Large intestine (tissue), 3 donors: ENCODE measurements around the gene GAA. TPM values are rescaled to one million over a fixed set of nuclear protein-coding genes. Genes with fewer than 3 reads are reported as not detected.
A peak's percentile ranks its signal among the peaks of the same experiment; 100 is the strongest.

ENCODE experiments used
- DNase-seq, 2 donors: peaks; one replicate each; pipeline versions ENCODE4 v3.0.0 to v3.0.0-alpha.2; 2013
- H3K27ac ChIP-seq: one replicate; pipeline ENCODE4 v1.5.1; 2013; ENCODE audit warnings: low read length
- H3K27me3 ChIP-seq: 2 replicates; pipeline ENCODE4 v1.6.1; 2013; ENCODE audit warnings: low read length; ENCODE audit not compliant: control insufficient read depth, insufficient read depth
- H3K36me3 ChIP-seq: 2 replicates; pipeline ENCODE4 v1.6.1; 2013; ENCODE audit warnings: low read length; ENCODE audit not compliant: control insufficient read depth, insufficient read depth
- H3K4me1 ChIP-seq: one replicate; pipeline ENCODE4 v1.6.1; 2013; ENCODE audit warnings: low read length; ENCODE audit not compliant: control insufficient read depth, insufficient read depth
- H3K4me3 ChIP-seq: one replicate; pipeline ENCODE4 v1.5.1; 2013; ENCODE audit warnings: low read length
- H3K9me3 ChIP-seq: one replicate; pipeline ENCODE4 v1.6.1; 2013; ENCODE audit warnings: mild to moderate bottlenecking, low read depth, low read length, moderate library complexity; ENCODE audit not compliant: control insufficient read depth
- WGBS: methylation state at CpG from one replicate; pipeline ENCODE4 v1.1.5; 2013; ENCODE audit warnings: low lambda C conversion rate; ENCODE audit not compliant: insufficient coverage; 5-methylcytosine and 5-hydroxymethylcytosine counted together
- polyA plus RNA-seq: library from polyadenylated mRNA; unstranded; fragments of 120-200 nt; gene quantifications from one replicate; pipeline ENCODE4 v1.2.1, GENCODE V29; 2013

GAA gene
- polyA plus RNA-seq, 1 donor: 50.0 TPM

DNA sequence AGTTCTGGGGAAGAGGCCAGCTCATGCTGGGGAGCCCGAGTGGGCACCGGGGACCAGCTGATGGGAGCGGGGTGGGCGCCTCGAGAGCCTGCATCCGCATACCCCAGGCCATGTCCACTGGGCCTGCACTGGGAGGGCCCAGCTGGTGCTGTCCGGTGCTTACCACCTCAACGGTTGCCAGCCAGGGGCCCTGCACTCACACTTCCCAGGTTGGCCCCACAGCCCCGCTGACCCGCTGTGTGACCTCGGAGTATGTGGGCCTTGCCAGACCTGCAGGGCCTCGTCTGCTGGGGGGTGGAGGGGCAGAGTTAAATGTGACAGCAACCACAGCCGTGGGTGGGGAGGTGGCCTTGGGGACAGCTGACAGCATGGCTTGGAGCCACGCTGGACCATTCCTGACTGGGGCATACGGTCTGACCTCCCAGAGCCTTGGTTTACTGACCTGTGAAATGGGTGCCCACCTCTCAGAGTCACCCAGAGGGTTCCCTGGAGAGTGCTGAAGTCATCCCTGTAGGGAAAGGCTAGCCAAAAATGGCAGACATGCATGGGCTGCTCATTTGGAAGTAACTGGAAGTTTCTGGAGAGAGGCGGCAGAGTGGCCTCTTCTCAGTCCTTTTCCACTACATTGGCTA lies 5.4 kb upstream of the GAA start:
- Histone ChIP-seq H3K9me3 (no peaks in the 10 kb centered on the region), H3K4me1 (no peaks in the 10 kb centered on the region), H3K27me3 (no peaks in the 10 kb centered on the region), H3K36me3 (no peaks in the 10 kb centered on the region), H3K4me3 (no peak overlapping the region), H3K27ac (no peak overlapping the region)
- no CpG with 5 or more reads among the region's 16 CpGs for WGBS
- no peak for DNase-seq

DNA sequence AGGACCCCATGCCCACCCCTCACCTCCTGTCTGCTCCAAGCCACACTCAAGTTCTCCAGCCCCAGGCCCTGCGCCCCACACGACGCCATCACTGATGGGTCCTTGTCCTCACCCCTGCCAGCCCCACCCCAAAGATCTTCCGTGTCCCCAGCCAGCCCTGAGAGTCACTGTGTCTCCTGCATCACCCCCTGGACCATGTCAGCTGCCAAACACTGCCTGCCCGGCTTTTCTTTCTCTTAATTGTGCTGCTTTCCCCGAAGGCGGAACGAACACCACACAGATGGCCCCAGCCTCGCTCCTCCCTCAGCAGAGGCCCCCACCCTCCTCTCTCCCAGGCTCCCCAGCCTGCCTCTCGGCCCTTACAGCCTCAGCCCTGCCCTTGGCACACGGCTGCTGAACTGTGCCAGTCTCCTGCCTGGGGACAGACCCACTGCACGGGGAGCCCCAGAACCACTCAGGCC lies 4.8 kb upstream of the GAA start:
- DNase-seq: no peak
- no peaks in the 10 kb centered on the region for H3K36me3 ChIP-seq
- no peaks in the 10 kb centered on the region for H3K4me1 ChIP-seq
- H3K9me3 ChIP-seq: no peaks in the 10 kb centered on the region
- no CpG with 5 or more reads among the region's 12 CpGs for WGBS
- no peak overlapping the region for H3K4me3 ChIP-seq
- H3K27ac ChIP-seq: no peak overlapping the region
- H3K27me3 ChIP-seq: no peaks in the 10 kb centered on the region

- Histone ChIP-seq H3K4me3 (no peak overlapping the region), H3K4me1 (no peaks in the 10 kb centered on the region), H3K27ac (no peak overlapping the region), H3K9me3 (no peaks in the 10 kb centered on the region), H3K36me3 (no peaks in the 10 kb centered on the region), H3K27me3 (no peaks in the 10 kb centered on the region)
- no peak for DNase-seq
- WGBS: no CpG with 5 or more reads among the region's 17 CpGs
These were observed 4.2 kb upstream of the GAA start for GRCh38 chr17:80097127-80097621.

DNA sequence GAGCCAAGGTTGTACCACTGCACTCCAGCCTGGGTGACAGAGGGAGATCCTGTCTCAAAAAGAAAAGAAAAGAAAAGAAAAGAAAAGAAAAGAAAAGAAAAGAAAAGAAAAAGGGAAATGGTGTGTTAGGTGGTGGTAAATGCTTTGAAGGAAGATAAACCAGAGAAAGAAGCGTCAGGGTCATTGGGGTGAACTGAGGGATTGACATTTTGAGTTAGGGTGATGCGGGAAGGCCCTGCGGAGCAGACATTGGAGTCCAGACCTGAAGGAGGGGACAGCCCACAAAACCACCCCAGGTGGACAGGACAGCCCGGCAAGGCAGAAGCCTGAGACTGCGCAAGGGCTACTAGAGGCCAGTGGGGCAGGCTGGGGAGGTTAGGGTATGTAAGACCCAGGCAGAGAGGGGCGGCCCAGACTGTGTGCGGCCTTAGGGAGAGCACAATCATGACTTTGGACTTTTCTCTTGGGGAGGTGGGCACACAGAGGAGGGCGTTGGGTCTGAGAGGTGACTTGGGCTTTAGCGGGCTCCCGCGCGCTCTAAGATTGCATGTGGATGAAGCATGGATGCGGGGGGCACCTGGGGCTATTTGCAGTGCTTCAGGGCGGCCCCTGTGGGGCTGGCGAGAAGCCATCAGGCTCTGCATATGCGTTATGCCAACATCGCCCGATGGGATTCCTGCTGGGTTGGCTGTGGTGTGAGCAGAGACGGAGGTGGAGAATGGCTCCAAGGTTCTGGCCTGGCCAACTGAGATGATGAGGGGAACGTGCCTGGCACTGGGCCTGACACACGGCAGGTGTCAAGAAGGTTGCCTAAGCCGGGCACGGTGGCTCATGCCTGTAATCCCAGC lies 3.3 kb upstream of the GAA start:
- Histone ChIP-seq H3K4me1 (no peaks in the 10 kb centered on the region), H3K36me3 (no peaks in the 10 kb centered on the region), H3K27ac (no peak overlapping the region), H3K9me3 (no peaks in the 10 kb centered on the region), H3K27me3 (no peaks in the 10 kb centered on the region), H3K4me3 (no peak overlapping the region)
- no CpG with 5 or more reads among the region's 23 CpGs for WGBS
- no peak for DNase-seq

- no CpG with 5 or more reads among the region's 27 CpGs for WGBS
- no peak overlapping the region for H3K4me3 ChIP-seq
- H3K9me3 ChIP-seq: no peaks in the 10 kb centered on the region
- H3K36me3 ChIP-seq: no peaks in the 10 kb centered on the region
- no peak overlapping the region for H3K27ac ChIP-seq
- H3K4me1 ChIP-seq: no peaks in the 10 kb centered on the region
- no peak for DNase-seq
- H3K27me3 ChIP-seq: no peaks in the 10 kb centered on the region
These were observed 1.9 kb upstream of the GAA start for GRCh38 chr17:80099291-80100034.

DNA sequence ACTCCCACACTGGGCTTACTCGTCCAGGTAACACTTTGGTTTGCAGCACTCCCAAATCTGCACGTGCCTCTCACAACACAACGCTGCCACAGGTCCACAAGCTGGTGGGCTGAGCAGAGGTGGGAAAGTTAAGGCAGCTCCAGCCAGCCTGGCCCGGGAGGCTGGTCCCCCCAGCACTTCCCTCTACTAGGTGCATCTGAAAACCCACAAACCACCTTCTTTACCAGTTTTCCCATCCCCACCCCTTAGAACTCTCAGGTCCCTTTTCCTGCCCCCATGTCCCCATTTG lies 1.4 kb upstream of the GAA start:
- H3K4me1 ChIP-seq: no peaks in the 10 kb centered on the region
- H3K36me3 ChIP-seq: no peaks in the 10 kb centered on the region
- no CpG with 5 or more reads among the region's 4 CpGs for WGBS
- H3K4me3 ChIP-seq: no peak overlapping the region
- no peaks in the 10 kb centered on the region for H3K27me3 ChIP-seq
- DNase-seq: no peak
- H3K27ac ChIP-seq: no peak overlapping the region
- no peaks in the 10 kb centered on the region for H3K9me3 ChIP-seq

GRCh38 chr17:80101946-80102663 lies 724 bp downstream of the GAA start:
- Histone ChIP-seq H3K4me1 (peaks cover 2% of the 10 kb centered on the region), H3K27ac (peak overlapping the region; percentile 16), H3K27me3 (no peaks in the 10 kb centered on the region), H3K9me3 (no peaks in the 10 kb centered on the region), H3K4me3 (peak overlapping the region; percentile 94), H3K36me3 (no peaks in the 10 kb centered on the region)
- no CpG with 5 or more reads among the region's 21 CpGs for WGBS
- peak in 1 of 2 donors; percentile 8 for DNase-seq

DNA sequence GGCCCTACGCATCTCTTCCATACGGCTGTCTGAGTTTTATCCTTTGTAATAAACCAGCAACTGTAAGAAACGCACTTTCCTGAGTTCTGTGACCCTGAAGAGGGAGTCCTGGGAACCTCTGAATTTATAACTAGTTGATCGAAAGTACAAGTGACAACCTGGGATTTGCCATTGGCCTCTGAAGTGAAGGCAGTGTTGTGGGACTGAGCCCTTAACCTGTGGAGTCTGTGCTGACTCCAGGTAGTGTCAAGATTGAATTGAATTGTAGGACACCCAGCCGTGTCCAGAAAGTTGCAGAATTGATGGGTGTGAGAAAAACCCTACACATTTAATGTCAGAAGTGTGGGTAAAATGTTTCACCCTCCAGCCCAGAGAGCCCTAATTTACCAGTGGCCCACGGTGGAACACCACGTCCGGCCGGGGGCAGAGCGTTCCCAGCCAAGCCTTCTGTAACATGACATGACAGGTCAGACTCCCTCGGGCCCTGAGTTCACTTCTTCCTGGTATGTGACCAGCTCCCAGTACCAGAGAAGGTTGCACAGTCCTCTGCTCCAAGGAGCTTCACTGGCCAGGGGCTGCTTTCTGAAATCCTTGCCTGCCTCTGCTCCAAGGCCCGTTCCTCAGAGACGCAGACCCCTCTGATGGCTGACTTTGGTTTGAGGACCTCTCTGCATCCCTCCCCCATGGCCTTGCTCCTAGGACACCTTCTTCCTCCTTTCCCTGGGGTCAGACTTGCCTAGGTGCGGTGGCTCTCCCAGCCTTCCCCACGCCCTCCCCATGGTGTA lies 1.5 kb downstream of the GAA start:
- Histone ChIP-seq H3K4me3 (no peak overlapping the region), H3K9me3 (no peaks in the 10 kb centered on the region), H3K27me3 (no peaks in the 10 kb centered on the region), H3K36me3 (no peaks in the 10 kb centered on the region), H3K27ac (no peak overlapping the region), H3K4me1 (peaks cover 2% of the 10 kb centered on the region)
- 100% methylated on average over 1 of the region's 15 CpGs for WGBS
- peak in 1 of 2 donors; percentile 17 for DNase-seq

DNA sequence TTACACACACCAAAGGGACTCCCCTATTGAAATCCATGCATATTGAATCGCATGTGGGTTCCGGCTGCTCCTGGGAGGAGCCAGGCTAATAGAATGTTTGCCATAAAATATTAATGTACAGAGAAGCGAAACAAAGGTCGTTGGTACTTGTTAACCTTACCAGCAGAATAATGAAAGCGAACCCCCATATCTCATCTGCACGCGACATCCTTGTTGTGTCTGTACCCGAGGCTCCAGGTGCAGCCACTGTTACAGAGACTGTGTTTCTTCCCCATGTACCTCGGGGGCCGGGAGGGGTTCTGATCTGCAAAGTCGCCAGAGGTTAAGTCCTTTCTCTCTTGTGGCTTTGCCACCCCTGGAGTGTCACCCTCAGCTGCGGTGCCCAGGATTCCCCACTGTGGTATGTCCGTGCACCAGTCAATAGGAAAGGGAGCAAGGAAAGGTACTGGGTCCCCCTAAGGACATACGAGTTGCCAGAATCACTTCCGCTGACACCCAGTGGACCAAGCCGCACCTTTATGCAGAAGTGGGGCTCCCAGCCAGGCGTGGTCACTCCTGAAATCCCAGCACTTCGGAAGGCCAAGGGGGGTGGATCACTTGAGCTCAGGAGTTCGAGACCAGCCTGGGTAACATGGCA lies 2.2 kb downstream of the GAA start:
- peaks cover 2% of the 10 kb centered on the region for H3K4me1 ChIP-seq
- H3K4me3 ChIP-seq: no peak overlapping the region
- H3K9me3 ChIP-seq: no peaks in the 10 kb centered on the region
- H3K27ac ChIP-seq: no peak overlapping the region
- H3K27me3 ChIP-seq: no peaks in the 10 kb centered on the region
- DNase-seq: no peak
- WGBS: 79% methylated on average over 2 of the region's 19 CpGs
- H3K36me3 ChIP-seq: no peaks in the 10 kb centered on the region
